Endodermal cell (in vitro differentiated cells): Measurements from ENCODE around the gene HSPB1. TPM values are rescaled to one million over a fixed set of nuclear protein-coding genes. Genes with fewer than 3 reads are reported as not detected.

ENCODE experiments used
- DNase-seq: peaks from one replicate; pipeline ENCODE4 v3.0.0-alpha.2; 2017
- H3K27ac ChIP-seq: 2 replicates; pipeline ENCODE4 v1.5.1; 2013; ENCODE audit warnings: mild to moderate bottlenecking, low read depth, low read length, moderate library complexity
- H3K27me3 ChIP-seq: 2 replicates; pipeline ENCODE4 v1.6.1; 2013; ENCODE audit warnings: mild to moderate bottlenecking, low read length, moderate library complexity; ENCODE audit not compliant: insufficient read depth, control insufficient read depth, poor library complexity, severe bottlenecking
- H3K36me3 ChIP-seq: 2 replicates; pipeline ENCODE4 v1.7.0; 2013; ENCODE audit warnings: mild to moderate bottlenecking, low read length, moderate library complexity; ENCODE audit not compliant: control insufficient read depth, insufficient read depth
- H3K4me1 ChIP-seq: one replicate; pipeline ENCODE4 v1.7.0; 2013; ENCODE audit warnings: low read length; ENCODE audit not compliant: control insufficient read depth, insufficient read depth
- H3K4me3 ChIP-seq: 2 replicates; pipeline ENCODE4 v1.5.1; 2013; ENCODE audit warnings: mild to moderate bottlenecking, low read length, moderate library complexity
- H3K9ac ChIP-seq: 2 replicates; pipeline ENCODE4 v1.6.1; 2013; ENCODE audit warnings: mild to moderate bottlenecking, low read length, moderate library complexity; ENCODE audit not compliant: poor library complexity, severe bottlenecking; ENCODE audit errors: extremely low read depth
- H3K9me3 ChIP-seq: 2 replicates; pipeline ENCODE4 v1.6.1; 2013; ENCODE audit warnings: mild to moderate bottlenecking, low read length, moderate library complexity; ENCODE audit not compliant: control insufficient read depth
- H3K27ac Mint-ChIP-seq: 2 replicates; pipeline ENCODE4 v1.8.0; 2020; ENCODE audit warnings: mixed read lengths
- H3K27me3 Mint-ChIP-seq: 2 replicates; pipeline ENCODE4 v1.8.0; 2021; ENCODE audit warnings: mild to moderate bottlenecking, mixed read lengths; ENCODE audit not compliant: insufficient read depth
- H3K36me3 Mint-ChIP-seq: 2 replicates; pipeline ENCODE4 v1.8.0; 2020; ENCODE audit warnings: low read depth, mixed read lengths
- H3K4me1 Mint-ChIP-seq: 2 replicates; pipeline ENCODE4 v1.8.0; 2020; ENCODE audit warnings: mixed read lengths
- H3K4me3 Mint-ChIP-seq: 2 replicates; pipeline ENCODE4 v1.8.0; 2020; ENCODE audit warnings: mild to moderate bottlenecking, moderate library complexity, mixed read lengths
- H3K9me3 Mint-ChIP-seq: 2 replicates; pipeline ENCODE4 v1.8.0; 2020; ENCODE audit warnings: mild to moderate bottlenecking, mixed read lengths
- WGBS, 2 experiments: methylation state at CpG; one replicate each; pipeline versions ENCODE4 v1.1.5 to v1.1.7; 2013; ENCODE audit warnings: missing lambda C conversion rate in 2 of 2, mixed read lengths in 1 of 2; ENCODE audit not compliant: insufficient coverage in 1 of 2, insufficient read length in 1 of 2; 5-methylcytosine and 5-hydroxymethylcytosine counted together
- total RNA-seq, 2 donors: library from RNA; stranded (reverse); fragmentation: NEBNext Ultra II Directional in 1 of 2; extraction: Animal tissue kit (Norgen Biotek cat#: 25700) in 1 of 2; gene quantifications; 2 replicates in 1 of 2; 3 replicates in 1 of 2; pipeline ENCODE4 v1.2.1, GENCODE V29; 2021
- TF ChIP-seq, protein P1 (sequence below): fragments of 200-600 bp; sonication (generic); conservative IDR thresholded peaks from 2 replicates; pipeline ENCODE4 v1.5.0; 2021; ENCODE audit warnings: antibody characterized with exemption, mild to moderate bottlenecking

Gene HSPB1
- total RNA-seq, 2 donors from 2014 or later = 244 to 248 TPM

- H3K36me3 Mint-ChIP-seq = peaks cover 60% of the 10 kb centered on the region
- Histone ChIP-seq H3K36me3 (peaks cover 82% of the 10 kb centered on the region), H3K9ac (no peak overlapping the region), H3K27ac (no peak overlapping the region), H3K4me3 (no peak overlapping the region), H3K4me1 (peaks cover 3% of the 10 kb centered on the region), H3K9me3 (no peaks in the 10 kb centered on the region), H3K27me3 (no peaks in the 10 kb centered on the region)
- TF ChIP-seq, protein P1, sequence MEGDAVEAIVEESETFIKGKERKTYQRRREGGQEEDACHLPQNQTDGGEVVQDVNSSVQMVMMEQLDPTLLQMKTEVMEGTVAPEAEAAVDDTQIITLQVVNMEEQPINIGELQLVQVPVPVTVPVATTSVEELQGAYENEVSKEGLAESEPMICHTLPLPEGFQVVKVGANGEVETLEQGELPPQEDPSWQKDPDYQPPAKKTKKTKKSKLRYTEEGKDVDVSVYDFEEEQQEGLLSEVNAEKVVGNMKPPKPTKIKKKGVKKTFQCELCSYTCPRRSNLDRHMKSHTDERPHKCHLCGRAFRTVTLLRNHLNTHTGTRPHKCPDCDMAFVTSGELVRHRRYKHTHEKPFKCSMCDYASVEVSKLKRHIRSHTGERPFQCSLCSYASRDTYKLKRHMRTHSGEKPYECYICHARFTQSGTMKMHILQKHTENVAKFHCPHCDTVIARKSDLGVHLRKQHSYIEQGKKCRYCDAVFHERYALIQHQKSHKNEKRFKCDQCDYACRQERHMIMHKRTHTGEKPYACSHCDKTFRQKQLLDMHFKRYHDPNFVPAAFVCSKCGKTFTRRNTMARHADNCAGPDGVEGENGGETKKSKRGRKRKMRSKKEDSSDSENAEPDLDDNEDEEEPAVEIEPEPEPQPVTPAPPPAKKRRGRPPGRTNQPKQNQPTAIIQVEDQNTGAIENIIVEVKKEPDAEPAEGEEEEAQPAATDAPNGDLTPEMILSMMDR = no peak
- peaks cover 15% of the 10 kb centered on the region for H3K4me1 Mint-ChIP-seq
- no peaks in the 10 kb centered on the region for H3K27me3 Mint-ChIP-seq
- no peaks in the 10 kb centered on the region for H3K9me3 Mint-ChIP-seq
- DNase-seq = no peak
- H3K27ac Mint-ChIP-seq = peak overlapping the region; percentile 41
- no peak overlapping the region for H3K4me3 Mint-ChIP-seq
Observed at GRCh38 chr7:76336094-76336493, 33.6 kb downstream of the HSPB1 start.

DNA sequence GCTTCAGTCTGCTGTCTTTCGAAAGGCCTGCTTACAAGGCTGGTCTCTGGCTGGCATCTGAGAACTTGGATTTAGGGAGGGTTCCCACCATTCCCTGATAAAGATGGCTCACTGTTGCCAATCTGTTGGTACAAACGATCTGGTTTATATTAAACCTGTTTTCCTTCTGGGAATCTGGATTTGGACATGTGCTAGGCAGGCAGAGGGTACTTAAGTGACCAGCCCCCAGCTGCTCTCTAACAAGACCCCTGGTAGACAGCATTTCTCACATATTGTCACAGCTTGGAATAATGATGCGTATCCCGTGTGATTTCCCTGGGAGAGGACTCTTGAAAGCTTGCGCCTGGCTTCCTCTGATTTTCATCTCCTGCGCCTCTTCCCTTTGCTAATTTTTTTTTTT, 34.7 kb downstream of the HSPB1 start:
- no peak overlapping the region for H3K27ac Mint-ChIP-seq
- WGBS, 2 experiments = 91 to 95% methylated on average over 6 of the region's 6 CpGs

GRCh38 chr7:76338298-76339084, 36.0 kb downstream of the HSPB1 start:
- peaks cover 65% of the 10 kb centered on the region for H3K36me3 Mint-ChIP-seq
- H3K4me1 ChIP-seq = peaks cover 3% of the 10 kb centered on the region
- H3K9me3 Mint-ChIP-seq = no peaks in the 10 kb centered on the region
- no peak for DNase-seq
- H3K4me1 Mint-ChIP-seq = peaks cover 15% of the 10 kb centered on the region
- no peaks in the 10 kb centered on the region for H3K27me3 ChIP-seq
- peaks cover 85% of the 10 kb centered on the region for H3K36me3 ChIP-seq
- TF ChIP-seq, protein P1 = no peak
- H3K27ac ChIP-seq = no peak overlapping the region
- no peaks in the 10 kb centered on the region for H3K9me3 ChIP-seq
- no peak overlapping the region for H3K9ac ChIP-seq
- H3K27me3 Mint-ChIP-seq = no peaks in the 10 kb centered on the region
- WGBS, 2 experiments = 92 to 95% methylated on average over 7 to 9 of the region's 9 CpGs
- peak overlapping the region; percentile 27 for H3K27ac Mint-ChIP-seq
- H3K4me3 Mint-ChIP-seq = no peak overlapping the region
- H3K4me3 ChIP-seq = no peak overlapping the region

More for the DNA sequence above, 34.7 kb downstream of the HSPB1 start:
- TF ChIP-seq, protein P1 = no peak
- H3K9me3 ChIP-seq = no peaks in the 10 kb centered on the region
- H3K36me3 ChIP-seq = peaks cover 83% of the 10 kb centered on the region
- H3K27me3 ChIP-seq = no peaks in the 10 kb centered on the region
- DNase-seq = no peak
- peaks cover 3% of the 10 kb centered on the region for H3K4me1 ChIP-seq
- no peaks in the 10 kb centered on the region for H3K27me3 Mint-ChIP-seq
- H3K4me1 Mint-ChIP-seq = peaks cover 15% of the 10 kb centered on the region
- no peak overlapping the region for H3K4me3 Mint-ChIP-seq
- no peak overlapping the region for H3K27ac ChIP-seq
- no peak overlapping the region for H3K9ac ChIP-seq
- H3K9me3 Mint-ChIP-seq = no peaks in the 10 kb centered on the region
- no peak overlapping the region for H3K4me3 ChIP-seq
- H3K36me3 Mint-ChIP-seq = peaks cover 61% of the 10 kb centered on the region
